Activated gamma-delta T cell treated with anti-CD3 and anti-CD28 coated beads, Interleukin-2, amount 50 U/mL, for 16 hours (primary cell): ENCODE results near the gene GPR4.

Experiments used
- DNase-seq: peaks from one replicate; pipeline ENCODE4 v3.0.0-alpha.2; 2020; ENCODE audit warnings: low read depth

Gene GPR4

GRCh38 chr19:45547965-45548609, 53.9 kb downstream of the GPR4 start:
- DNase-seq = no peak

- no peak for DNase-seq
These were observed 54.7 kb downstream of the GPR4 start for GRCh38 chr19:45547211-45547770.

- no peak for DNase-seq
These were observed 59.8 kb downstream of the GPR4 start for GRCh38 chr19:45542234-45542668.
